Keratinocyte (primary cell): ENCODE measurements around the gene EPC2. TPM values are rescaled to one million over a fixed set of nuclear protein-coding genes. Genes with fewer than 3 reads are reported as not detected.
A peak's percentile ranks its signal among the peaks of the same experiment; 100 is the strongest.

ENCODE experiments used
- DNase-seq: peaks from one replicate; pipeline ENCODE4 v3.0.0-alpha.2; 2011; ENCODE audit warnings: low read depth, missing footprints, low spot score
- FAIRE-seq: peaks from 2 replicates; lab custom pipeline; 2011; peaks lifted over from hg19 to GRCh38; lab: Jason Lieb, UNC
- H2AFZ ChIP-seq: 2 replicates; pipeline ENCODE4 v1.6.0; 2012; ENCODE audit warnings: low read length, control low read depth, inconsistent platforms; ENCODE audit not compliant: control insufficient read depth
- H3K27ac ChIP-seq: 2 replicates; pipeline ENCODE4 v1.5.1; 2011; ENCODE audit warnings: low read length; ENCODE audit not compliant: control insufficient read depth, insufficient read depth
- H3K27me3 ChIP-seq: 3 replicates; pipeline ENCODE4 v1.6.0; 2011; ENCODE audit warnings: low read length; ENCODE audit not compliant: control insufficient read depth, insufficient read depth; ENCODE audit errors: extremely low read depth
- H3K36me3 ChIP-seq, 2 experiments: 2 replicates in 1 of 2; 3 replicates in 1 of 2; pipeline ENCODE4 v1.5.1; 2011; ENCODE audit warnings: low read length in 2 of 2, mild to moderate bottlenecking in 1 of 2; ENCODE audit not compliant: control insufficient read depth in 2 of 2, insufficient read depth in 2 of 2; ENCODE audit errors: extremely low read depth in 1 of 2
- H3K4me1 ChIP-seq: 3 replicates; pipeline ENCODE4 v1.5.1; 2011; ENCODE audit warnings: low read length; ENCODE audit not compliant: control insufficient read depth, insufficient read depth; ENCODE audit errors: extremely low read depth
- H3K4me2 ChIP-seq: 3 replicates; pipeline ENCODE4 v1.6.0; 2011; ENCODE audit warnings: low read depth, low read length; ENCODE audit not compliant: control insufficient read depth, insufficient read depth; ENCODE audit errors: extremely low read depth
- H3K4me3 ChIP-seq, 3 experiments: fragments of 200-600 bp in 1 of 3; sonication (generic) in 1 of 3; 2 replicates in 2 of 3; 3 replicates in 1 of 3; pipeline ENCODE4 v1.5.1; 2011 to 2016; ENCODE audit warnings: low read length in 3 of 3, mild to moderate bottlenecking in 3 of 3, control low read depth in 2 of 3, inconsistent platforms in 1 of 3, low read depth in 1 of 3, mixed read lengths in 1 of 3, mixed run types in 1 of 3, moderate library complexity in 1 of 3; ENCODE audit not compliant: control insufficient read depth in 2 of 3, insufficient read depth in 2 of 3; ENCODE audit errors: extremely low read depth in 1 of 3
- H3K79me2 ChIP-seq: 2 replicates; pipeline ENCODE4 v1.6.0; 2012; ENCODE audit warnings: low read length; ENCODE audit not compliant: control insufficient read depth, insufficient read depth
- H3K9ac ChIP-seq: 3 replicates; pipeline ENCODE4 v1.6.0; 2011; ENCODE audit warnings: low read length; ENCODE audit not compliant: control insufficient read depth, insufficient read depth; ENCODE audit errors: extremely low read depth
- H3K9me1 ChIP-seq: 3 replicates; pipeline ENCODE4 v1.6.0; 2011; ENCODE audit warnings: low read length; ENCODE audit not compliant: control insufficient read depth, insufficient read depth; ENCODE audit errors: extremely low read depth
- H3K9me3 ChIP-seq: 2 replicates; pipeline ENCODE4 v1.5.1; 2012; ENCODE audit warnings: low read depth, low read length; ENCODE audit not compliant: control insufficient read depth
- H4K20me1 ChIP-seq: 3 replicates; pipeline ENCODE4 v1.6.0; 2011; ENCODE audit warnings: low read length; ENCODE audit not compliant: control insufficient read depth, insufficient read depth; ENCODE audit errors: extremely low read depth
- CTCF ChIP-seq, 3 experiments: IDR thresholded peaks in 1 of 3; conservative IDR thresholded peaks in 1 of 3; optimal IDR thresholded peaks in 1 of 3; 2 replicates in 2 of 3; 3 replicates in 1 of 3; pipeline versions ENCODE3 to v1.5.1; 2011; ENCODE audit warnings: low read length in 3 of 3, mild to moderate bottlenecking in 3 of 3, moderate library complexity in 2 of 3, control low read depth in 1 of 3, inconsistent platforms in 1 of 3; ENCODE audit not compliant: insufficient read depth in 2 of 3; ENCODE audit errors: extremely low read depth in 1 of 3
- EZH2 ChIP-seq: IDR thresholded peaks from one replicate; pipeline ENCODE4 v1.6.1; 2012; ENCODE audit warnings: inconsistent platforms, mild to moderate bottlenecking, low read length, moderate library complexity
- dilution Hi-C: fragments of 300-500 bp; cut with MboI; formaldehyde crosslinking; loops from one replicate; pipeline ENCODE4 v1.7.0; 2020; ENCODE audit warnings: low sequenced_read_pairs; ENCODE audit not compliant: extremely low pct_ligation_motif_present
- polyA plus RNA-seq, 5 experiments: library from polyadenylated mRNA; depleted of rRNA in 3 of 5; stranded (reverse) in 3 of 5; stranded (forward) in 1 of 5; unstranded in 1 of 5; fragments of >200 nt; gene quantifications; 1 replicate in 1 of 5; 2 replicates in 3 of 5; 3 replicates in 1 of 5; pipeline versions ENCODE4 v1.2.1 to v1.2.3, GENCODE V29; 2011 to 2012; ENCODE audit warnings: missing spikeins in 2 of 5, low read depth in 1 of 5, low replicate concordance in 1 of 5

Gene EPC2
- polyA plus RNA-seq, 1 donor (not counting 4 experiments of a cell fraction or from before 2014, with no cell fraction given), result 13.1 TPM

- no peaks in the 10 kb centered on the region for H3K79me2 ChIP-seq
- peak overlapping the region; percentile 3 for H3K27ac ChIP-seq
- H3K4me1 ChIP-seq, result peaks cover 8% of the 10 kb centered on the region
- no peak overlapping the region for H3K9ac ChIP-seq
- H3K36me3 ChIP-seq, result no peaks in the 10 kb centered on the region
- no peaks in the 10 kb centered on the region for H4K20me1 ChIP-seq
- dilution Hi-C loops, result no loop called here
- no peaks in the 10 kb centered on the region for H3K9me1 ChIP-seq
- H3K4me3 ChIP-seq, result no peak overlapping the region
- no peak overlapping the region for H2AFZ ChIP-seq
- TF ChIP-seq EZH2 (no peak), CTCF (optimal IDR thresholded peaks at IDR 0.05 in 1 of 3, IDR thresholded peaks at IDR 0.05 in 1 of 3, conservative IDR thresholded peaks at IDR 0.05 in 1 of 3; ENCODE audit: extremely low read depth in 1 of 3, insufficient read depth in 2 of 3, low read length in 3 of 3) (no peak)
- DNase-seq (no peak), FAIRE-seq (peak; percentile 51)
- H3K27me3 ChIP-seq, result no peaks in the 10 kb centered on the region
- no peaks in the 10 kb centered on the region for H3K9me3 ChIP-seq
- H3K4me2 ChIP-seq, result no peak overlapping the region
Measured at GRCh38 chr2:148742373-148742772, 97.8 kb downstream of the EPC2 start.

DNA sequence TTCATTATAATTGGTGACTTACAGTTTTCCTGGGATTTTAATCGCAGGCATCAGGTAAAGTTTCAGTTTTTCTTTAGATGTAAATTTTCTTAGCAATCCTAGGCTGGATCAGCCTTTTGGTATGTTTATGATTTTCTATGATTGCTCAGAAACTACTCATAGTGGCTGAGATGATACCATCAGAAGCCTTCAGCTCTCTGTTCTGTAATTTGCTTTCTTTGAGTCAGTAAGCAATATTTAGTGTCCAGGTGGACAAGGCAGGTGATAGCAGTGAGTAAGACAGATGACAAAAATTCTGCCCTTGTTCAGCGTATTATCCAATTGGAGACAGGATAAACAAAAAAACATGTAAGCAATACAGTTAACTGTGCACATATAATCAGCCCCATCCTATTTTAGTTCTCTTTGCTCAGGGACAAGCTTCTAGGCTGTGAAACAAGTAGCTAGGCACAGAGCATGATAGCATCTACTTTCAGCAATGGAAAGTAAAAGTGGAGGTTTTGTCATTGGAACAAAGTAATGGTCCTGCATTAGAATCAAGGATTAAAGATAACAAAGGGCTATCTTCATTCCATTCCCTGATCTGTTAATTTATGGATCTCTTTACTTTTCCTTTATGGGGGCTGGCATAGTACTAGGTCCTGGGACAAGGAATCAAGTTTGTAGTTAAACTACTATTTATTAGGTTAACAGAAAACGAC, 100.8 kb downstream of the EPC2 start:
- no peaks in the 10 kb centered on the region for H4K20me1 ChIP-seq
- H3K4me1 ChIP-seq, result peaks cover 8% of the 10 kb centered on the region
- TF ChIP-seq EZH2 (no peak), CTCF (optimal IDR thresholded peaks at IDR 0.05 in 1 of 3, IDR thresholded peaks at IDR 0.05 in 1 of 3, conservative IDR thresholded peaks at IDR 0.05 in 1 of 3; ENCODE audit: extremely low read depth in 1 of 3, insufficient read depth in 2 of 3, low read length in 3 of 3) (no peak)
- H3K79me2 ChIP-seq, result no peaks in the 10 kb centered on the region
- no peak for DNase-seq
- no peaks in the 10 kb centered on the region for H3K9me3 ChIP-seq
- no peaks in the 10 kb centered on the region for H3K9me1 ChIP-seq
- no peak overlapping the region for H3K4me3 ChIP-seq
- dilution Hi-C loops, result no loop called here
- no peak for FAIRE-seq
- H3K36me3 ChIP-seq, result no peaks in the 10 kb centered on the region
- H2AFZ ChIP-seq, result no peak overlapping the region
- no peaks in the 10 kb centered on the region for H3K27me3 ChIP-seq
- H3K4me2 ChIP-seq, result no peak overlapping the region
- H3K27ac ChIP-seq, result no peak overlapping the region
- H3K9ac ChIP-seq, result no peak overlapping the region
